ENCODE results near the gene TSPEAR. TPM values are rescaled to one million over a fixed set of nuclear protein-coding genes. Genes with fewer than 3 reads are reported as not detected.

Gene TSPEAR
- total RNA-seq, 1 donor from 2014 or later = 1.0 TPM

- DNase-seq = no peak
Measured at GRCh38 chr21:44547656-44548331, 163.6 kb downstream of the TSPEAR start.

DNA sequence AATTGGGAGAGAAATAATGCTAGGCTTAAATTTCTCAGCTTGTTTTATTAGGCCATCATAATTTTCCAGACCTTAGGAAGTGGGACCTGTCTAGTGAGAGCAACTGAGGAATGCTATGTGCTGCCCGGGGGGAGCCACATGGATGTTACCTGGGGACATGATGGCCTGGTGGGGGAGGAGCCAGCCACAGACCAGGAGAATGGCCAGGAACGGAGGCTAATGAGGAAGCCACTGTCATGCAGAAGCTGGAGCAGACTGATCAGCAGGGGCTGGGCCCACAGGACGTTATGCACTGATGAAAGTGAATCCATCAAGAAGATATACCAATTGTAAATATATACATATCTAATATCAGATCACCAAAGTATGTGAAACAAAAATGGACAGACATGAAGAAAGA lies 166.8 kb downstream of the TSPEAR start:
- DNase-seq = no peak

DNA sequence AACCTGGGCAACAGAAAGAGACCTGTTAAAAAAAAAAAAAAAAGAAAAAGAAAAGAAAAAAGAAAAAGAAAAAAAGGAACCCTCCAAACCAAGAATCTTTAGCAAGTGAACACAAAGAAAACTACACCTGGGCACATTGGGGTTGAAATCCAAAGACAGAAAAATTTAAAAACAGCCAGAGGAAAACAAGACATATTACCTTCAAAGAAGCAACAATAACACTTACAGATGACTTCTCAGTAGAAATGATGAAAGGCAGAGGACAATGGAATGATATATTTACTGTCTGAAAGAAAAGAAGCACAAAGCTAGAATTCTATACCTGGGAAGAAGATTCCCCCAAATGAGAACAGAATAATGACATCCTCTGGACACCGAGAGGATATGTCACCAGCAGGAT lies 168.7 kb downstream of the TSPEAR start:
- DNase-seq = no peak

GRCh38 chr21:44540741-44541288 lies 170.6 kb downstream of the TSPEAR start:
- no peak for DNase-seq

- DNase-seq = no peak
Measured at GRCh38 chr21:44539991-44540666, 171.2 kb downstream of the TSPEAR start, which contains the start of gene KRTAP10-1. Gene KRTAP10-1, minus strand, starts transcription at chr21:44540195. Its CDS starts 45 bp downstream, at chr21:44540150.

DNA sequence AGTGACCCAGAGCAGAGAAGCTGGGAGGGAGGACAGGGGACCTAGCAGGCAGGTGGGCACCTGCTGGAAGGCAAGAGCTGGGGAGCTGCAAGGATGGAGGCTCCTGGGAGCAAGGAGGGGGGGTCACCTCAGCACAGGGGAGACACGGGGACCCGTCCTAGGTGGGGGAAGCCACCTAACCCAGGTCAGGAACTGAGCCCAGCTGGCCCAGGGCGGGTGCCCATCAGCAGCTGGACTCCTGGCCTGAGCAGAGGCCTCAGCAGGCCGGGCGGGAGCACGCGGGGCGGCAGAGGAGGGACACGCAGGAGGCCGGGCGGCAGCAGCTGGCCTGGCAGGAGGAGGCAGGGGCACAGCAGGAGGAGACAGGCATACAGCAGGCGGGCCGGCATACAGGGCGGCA lies 172.3 kb downstream of the TSPEAR start:
- no peak for DNase-seq

DNA sequence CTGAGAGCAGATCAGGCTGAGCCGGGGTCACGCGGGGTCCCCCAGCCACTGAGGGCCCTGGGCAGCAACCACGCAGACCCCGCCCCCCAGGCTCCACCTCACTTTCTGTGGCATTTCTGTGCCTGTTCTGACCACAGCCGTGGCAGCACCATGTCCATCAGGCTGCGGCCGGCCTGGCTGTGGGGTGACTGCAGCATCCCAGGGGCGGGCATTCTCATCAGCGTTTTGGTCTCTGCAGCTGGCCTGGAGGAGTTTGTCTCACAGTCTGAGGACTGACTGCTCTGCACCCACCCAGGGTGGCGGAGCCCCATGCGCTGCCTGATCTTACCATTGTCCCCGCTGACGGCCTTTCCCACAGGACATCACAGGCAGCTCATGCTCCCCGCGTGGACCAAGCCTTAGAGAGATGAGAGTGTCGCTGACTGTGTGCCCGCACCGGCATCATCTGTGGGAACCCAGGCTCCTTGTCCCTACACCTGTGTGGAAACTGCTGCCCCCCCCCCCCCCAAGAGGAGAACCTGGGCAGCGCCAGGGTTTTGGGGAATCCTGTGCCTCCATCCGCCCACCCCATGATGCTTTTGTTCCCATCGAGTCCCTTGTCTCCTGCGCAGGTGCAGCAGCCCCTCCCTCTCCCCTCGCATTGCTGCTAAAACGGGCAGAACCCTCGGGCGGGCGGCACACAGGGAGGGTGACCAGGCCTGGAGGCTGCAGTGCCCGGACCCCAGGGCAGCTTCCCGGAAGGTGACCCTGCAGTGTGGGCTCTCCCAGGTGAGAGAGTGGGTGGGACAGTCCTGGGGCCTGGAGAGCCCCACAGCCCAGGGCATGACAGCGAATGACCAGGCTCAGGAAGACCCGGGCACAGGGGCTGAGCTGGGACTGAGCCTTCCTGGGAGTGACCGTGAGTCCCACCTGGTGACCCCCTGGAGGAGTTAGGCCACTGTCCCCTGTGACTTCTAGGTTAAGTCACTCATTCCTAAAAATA lies 173.2 kb downstream of the TSPEAR start:
- no peak for DNase-seq

DNA sequence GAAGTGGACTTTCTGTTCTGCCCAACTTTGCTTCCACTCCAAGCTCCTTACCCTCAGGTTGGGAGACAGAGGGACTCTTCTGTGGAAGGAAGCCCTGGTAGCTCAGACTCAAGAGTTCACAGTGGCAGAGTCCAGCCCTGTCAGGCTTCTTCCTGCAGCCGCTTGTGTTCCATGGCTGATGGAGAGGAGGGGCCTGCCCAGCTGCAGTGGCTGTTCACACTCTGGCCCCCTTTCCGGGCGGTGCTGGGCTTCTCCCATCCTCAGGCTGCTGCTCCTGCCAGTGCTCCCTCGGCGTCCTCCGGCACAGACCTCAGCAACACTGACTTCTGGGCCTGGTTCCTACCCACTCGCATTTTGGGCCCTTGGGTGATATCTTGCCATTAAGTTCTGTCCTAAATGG lies 175.4 kb downstream of the TSPEAR start:
- DNase-seq = no peak

DNA sequence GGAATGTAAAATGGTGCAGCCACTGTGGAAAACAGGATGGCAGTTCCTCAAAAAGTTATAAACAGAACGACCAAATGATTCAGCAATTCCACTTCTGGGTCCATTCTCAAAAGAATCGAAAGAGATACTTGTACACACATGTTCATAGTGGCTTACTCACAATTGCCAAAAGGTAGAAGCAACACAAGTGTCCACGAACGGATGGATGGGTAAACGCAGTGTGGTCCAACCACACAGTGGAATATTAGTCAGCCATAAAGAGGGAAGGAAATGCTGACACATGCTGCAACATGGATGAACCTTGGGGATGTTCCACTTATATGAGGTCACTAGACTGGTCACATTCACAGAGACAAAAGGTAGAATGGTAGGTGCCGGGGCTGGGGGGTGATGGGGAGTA lies 176.7 kb downstream of the TSPEAR start:
- DNase-seq = no peak

DNA sequence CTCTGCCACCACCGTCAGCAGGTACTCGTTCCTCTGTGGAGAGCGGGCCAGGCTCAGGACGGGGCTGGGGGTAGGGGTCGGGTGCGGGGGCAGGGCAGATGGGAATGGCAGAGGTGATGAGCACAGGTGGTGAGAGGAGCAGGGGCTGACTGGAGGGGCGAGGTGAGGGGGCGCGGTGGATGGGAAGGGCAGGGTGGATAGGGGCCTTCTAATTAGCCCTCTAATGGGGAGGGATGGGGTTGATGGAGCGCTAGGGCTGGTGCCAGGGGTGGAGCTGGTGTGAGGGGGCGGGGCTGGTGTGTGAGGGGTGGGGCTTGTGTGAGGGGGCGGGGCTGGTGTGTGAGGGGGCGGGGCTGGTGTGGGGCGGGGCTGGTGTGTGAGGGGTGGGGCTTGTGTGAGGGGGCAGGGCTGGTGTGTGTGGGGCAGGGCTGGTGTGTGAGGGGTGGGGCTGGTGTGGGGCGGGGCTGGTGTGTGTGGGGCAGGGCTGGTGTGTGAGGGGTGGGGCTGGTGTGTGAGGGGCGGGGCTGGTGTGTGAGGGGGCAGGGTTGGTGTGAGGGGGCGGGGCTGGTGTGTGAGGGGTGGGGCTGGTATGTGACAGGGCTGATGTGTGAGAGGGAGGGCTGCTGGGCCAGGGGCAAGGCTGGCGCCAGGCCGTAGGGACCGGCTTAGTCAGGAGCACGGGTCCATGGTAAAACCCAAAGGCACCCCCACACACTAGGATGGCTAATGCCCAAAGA lies 177.3 kb downstream of the TSPEAR start:
- DNase-seq = no peak

GRCh38 chr21:44533121-44533890 lies 178.1 kb downstream of the TSPEAR start:
- DNase-seq = no peak

DNA sequence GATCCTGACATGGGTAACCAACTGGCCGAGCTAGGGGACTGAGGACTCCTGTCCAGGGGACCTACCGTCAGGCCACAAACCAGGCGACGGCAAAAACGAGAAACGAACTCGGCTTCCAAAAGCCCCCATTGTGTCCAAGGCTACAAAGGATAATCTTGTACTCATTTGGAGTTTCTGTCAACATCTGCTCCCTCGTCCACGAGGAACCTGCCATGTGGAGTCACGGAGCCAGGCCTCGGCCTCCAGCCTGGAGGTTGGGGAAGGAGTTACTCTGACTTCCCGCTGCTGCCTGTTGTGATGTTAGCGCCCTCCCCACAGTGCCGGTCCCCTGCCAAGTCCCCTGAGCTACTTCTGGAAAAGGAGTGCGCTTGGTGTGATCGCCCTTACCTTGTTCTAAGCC lies 178.7 kb downstream of the TSPEAR start:
- no peak for DNase-seq

DNA sequence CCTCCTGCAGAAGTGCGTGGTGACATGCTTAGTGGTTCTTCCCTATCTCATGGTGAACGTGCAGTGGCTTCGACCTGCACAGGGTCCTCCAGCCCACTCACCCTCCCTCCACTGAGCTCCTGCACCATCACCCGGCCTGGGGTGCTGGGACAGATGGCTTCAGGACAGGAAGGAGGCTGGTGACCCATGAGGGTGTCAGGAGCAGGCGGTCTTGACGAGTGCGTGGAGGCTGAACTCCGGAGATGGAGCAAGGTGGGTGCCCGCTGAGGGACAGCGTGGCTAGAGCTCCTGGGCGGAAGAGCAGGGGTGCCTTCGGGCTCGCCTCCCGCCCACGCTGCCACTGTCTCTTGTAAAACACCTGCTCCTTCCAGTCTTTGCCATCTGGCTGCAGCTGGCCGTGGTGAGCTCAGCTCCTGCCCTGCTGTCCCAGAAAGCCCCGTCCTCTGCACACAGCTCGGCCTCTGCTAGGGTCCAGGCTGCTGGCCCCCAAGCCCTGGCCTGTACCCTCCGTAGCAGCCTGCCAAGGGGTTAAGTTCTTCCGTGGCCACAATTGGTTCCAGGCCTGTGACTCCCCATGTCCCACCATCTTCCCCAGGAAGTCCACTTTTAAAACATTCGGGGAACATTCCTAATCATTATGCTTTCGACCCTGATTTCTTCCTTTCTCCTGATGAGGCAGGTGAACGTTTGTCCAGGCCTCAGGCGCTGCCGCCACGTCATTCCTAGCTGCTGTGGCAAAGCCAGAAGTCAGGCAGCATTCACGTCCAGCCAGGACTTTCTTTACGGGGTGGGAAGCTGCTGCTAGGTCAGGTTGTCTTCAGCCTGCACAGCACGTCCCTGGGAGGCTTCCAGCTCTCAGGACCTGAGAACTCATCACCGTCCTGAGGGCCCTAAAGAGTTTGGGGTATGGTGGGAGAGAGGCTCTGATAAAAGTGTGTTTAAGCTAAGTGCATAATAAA lies 179.5 kb downstream of the TSPEAR start:
- DNase-seq = peak; percentile 79

GRCh38 chr21:44530903-44531605 lies 180.3 kb downstream of the TSPEAR start:
- DNase-seq = no peak

DNA sequence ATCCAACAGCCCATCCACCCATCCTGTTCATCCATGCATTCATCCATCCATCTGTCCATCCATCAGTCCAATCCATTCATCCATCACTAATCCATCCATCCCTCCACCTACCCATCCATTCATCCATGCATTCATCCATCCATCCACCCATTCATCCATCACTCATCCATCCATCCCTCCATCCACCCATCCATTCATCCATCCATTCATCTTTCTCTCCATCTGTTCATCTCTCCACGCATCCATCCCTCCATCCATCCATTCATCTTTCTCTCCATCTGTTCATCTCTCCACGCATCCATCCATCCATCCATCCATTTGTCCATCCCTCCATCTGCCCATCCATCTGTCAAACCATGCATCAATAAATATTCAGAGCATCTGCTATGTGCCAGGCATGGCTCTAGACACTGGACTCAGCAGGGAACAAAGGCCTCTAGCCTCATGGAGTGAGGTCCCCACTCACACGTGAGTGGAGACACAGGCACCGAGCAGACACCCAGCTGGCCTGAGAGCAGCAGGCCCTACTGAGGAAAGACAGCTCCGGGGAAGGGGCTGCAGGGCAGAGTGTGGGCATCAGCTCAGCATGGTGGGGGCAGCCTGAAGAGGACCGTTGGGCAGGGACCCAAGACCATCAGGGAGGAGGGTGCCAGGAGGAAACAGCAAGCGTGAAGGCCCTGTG lies 181.0 kb downstream of the TSPEAR start:
- no peak for DNase-seq

DNA sequence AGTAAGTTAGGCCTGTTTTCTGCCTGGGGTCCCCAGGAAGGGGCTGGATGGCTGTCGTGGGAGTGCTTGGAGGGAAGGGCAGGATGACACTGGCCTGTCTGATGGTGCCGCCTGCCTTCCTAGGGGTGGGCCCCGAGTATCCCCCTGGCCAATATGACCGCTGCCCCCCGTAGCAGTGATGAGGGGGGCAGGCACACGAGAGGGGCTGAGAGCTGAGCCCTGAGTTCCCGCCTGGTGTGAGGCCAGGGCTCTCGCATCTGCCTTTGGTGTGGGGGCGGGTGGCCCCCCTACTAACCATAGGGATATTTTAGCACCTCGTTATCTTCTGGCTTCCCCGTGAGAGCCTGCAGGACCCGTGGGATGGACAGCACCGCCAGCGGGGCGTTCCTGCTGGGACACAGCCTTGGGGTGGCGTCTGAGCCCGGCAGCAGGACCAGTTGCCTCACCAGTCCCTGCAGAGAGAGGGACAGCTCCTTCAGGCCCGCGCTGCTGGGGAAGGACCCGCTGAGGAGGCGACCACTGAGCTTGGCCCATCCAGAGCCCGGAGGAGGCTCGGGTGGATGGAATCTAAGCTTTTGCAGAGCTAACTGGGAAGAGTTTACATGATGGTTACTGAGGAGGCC lies 181.8 kb downstream of the TSPEAR start:
- no peak for DNase-seq

- DNase-seq = no peak
Measured at GRCh38 chr21:44529011-44529421, 182.4 kb downstream of the TSPEAR start.

DNA sequence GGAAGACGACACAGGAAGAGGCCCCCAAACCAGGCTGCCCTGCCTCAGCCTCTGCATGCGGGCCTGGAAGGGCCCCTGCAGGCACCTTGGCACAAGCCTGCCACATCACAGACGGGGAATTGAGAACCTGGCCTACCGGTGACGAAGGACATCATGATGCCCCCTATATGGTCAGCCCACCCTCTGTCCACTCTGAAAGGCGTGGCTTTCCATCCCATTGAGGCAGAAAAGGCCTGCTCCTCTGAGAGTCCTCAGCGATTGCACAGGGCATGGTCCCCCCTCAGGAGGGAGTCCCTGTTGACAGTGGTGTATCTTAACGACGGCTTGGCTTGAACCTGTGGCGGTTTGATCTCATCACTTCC lies 182.8 kb downstream of the TSPEAR start:
- no peak for DNase-seq
